ENCODE measurements around the gene PSMF1. TPM values are rescaled to one million over a fixed set of nuclear protein-coding genes. Genes with fewer than 3 reads are reported as not detected.

The PSMF1 gene
- total RNA-seq, 5 donors from 2014 or later (not counting 1 experiment from before 2014, with no cell fraction given), result 106 to 142 (median 127) TPM

- Histone ChIP-seq H3K27me3 (replicated peaks in 1 of 2; ENCODE audit: control insufficient read depth in 2 of 2, extremely low read depth in 1 of 2, insufficient read depth in 2 of 2, low read length in 1 of 2) (no peaks in the 10 kb centered on the region), H3K4me3 (ENCODE audit: control insufficient read depth in 1 of 2, extremely low read depth in 1 of 2, low read length in 1 of 2) (peak overlapping the region; percentile 95 to 98), H3K4me1 (ENCODE audit: control insufficient read depth in 1 of 2, extremely low read depth in 1 of 2, insufficient read depth in 2 of 2, low read length in 2 of 2) (peaks cover 34 to 50% of the 10 kb centered on the region in 2 experiments), H3K9me3 (no peaks in the 10 kb centered on the region), H3K36me3 (ENCODE audit: control insufficient read depth in 2 of 2, extremely low read depth in 1 of 2, insufficient read depth in 1 of 2, low read length in 1 of 2) (peaks cover 0 to 40% of the 10 kb centered on the region in 2 donors), H3K27ac (ENCODE audit: low read length) (peak overlapping the region; percentile 69)
- H3K27me3 Mint-ChIP-seq, result no peaks in the 10 kb centered on the region
- H3K27ac Mint-ChIP-seq, result peak overlapping the region; percentile 84 to 91
- 3% methylated on average over 6 of the region's 8 CpGs for WGBS (ENCODE audit: insufficient coverage)
- DNase-seq (no peak), ATAC-seq (replicated peaks in 1 of 4) (no peak)
- ChIA-PET CTCF (interaction anchor here (0.5 to 1.0 kb wide), 4 partner anchors 10 to 738 kb away, joined by 3 to 5 read pairs (median 4); partner anchors contain the start of gene TRIB3 (in 1 of the 2)), POLR2A (no interaction called here)
- no peaks in the 10 kb centered on the region for H3K9me3 Mint-ChIP-seq
- H3K4me1 Mint-ChIP-seq, result peaks cover 62 to 75% (median 69%) of the 10 kb centered on the region in 3 donors
- H3K4me3 Mint-ChIP-seq, result peak overlapping the region; percentile 89 to 96 (median 94)
- H3K36me3 Mint-ChIP-seq, result peaks cover 37% of the 10 kb centered on the region
Observed at GRCh38 chr20:1119128-1119505, 715 bp downstream of the PSMF1 start.

- Histone ChIP-seq H3K9me3 (no peaks in the 10 kb centered on the region), H3K27me3 (replicated peaks in 1 of 2; ENCODE audit: control insufficient read depth in 2 of 2, extremely low read depth in 1 of 2, insufficient read depth in 2 of 2, low read length in 1 of 2) (no peaks in the 10 kb centered on the region), H3K27ac (ENCODE audit: low read length) (peak overlapping the region; percentile 69), H3K36me3 (ENCODE audit: control insufficient read depth in 2 of 2, extremely low read depth in 1 of 2, insufficient read depth in 1 of 2, low read length in 1 of 2) (peaks cover 0 to 43% of the 10 kb centered on the region in 2 donors), H3K4me3 (ENCODE audit: control insufficient read depth in 1 of 2, extremely low read depth in 1 of 2, low read length in 1 of 2) (peak overlapping the region; percentile 95 to 98), H3K4me1 (ENCODE audit: control insufficient read depth in 1 of 2, extremely low read depth in 1 of 2, insufficient read depth in 2 of 2, low read length in 2 of 2) (peaks cover 34 to 50% of the 10 kb centered on the region in 2 experiments)
- peak overlapping the region; percentile 89 to 96 (median 94) for H3K4me3 Mint-ChIP-seq
- H3K27ac Mint-ChIP-seq, result peak overlapping the region; percentile 84 to 91
- CTCF ChIA-PET, result interaction anchor here (0.6 to 1.0 kb wide), 2 partner anchors 11 to 384 kb away, joined by 3 to 5 read pairs; no protein-coding TSS in a partner anchor
- no peak for ATAC-seq (replicated peaks in 1 of 4)
- H3K36me3 Mint-ChIP-seq, result peaks cover 39% of the 10 kb centered on the region
- no peak for DNase-seq
- H3K27me3 Mint-ChIP-seq, result no peaks in the 10 kb centered on the region
- POLR2A ChIA-PET, result no interaction called here
- no peaks in the 10 kb centered on the region for H3K9me3 Mint-ChIP-seq
- WGBS (ENCODE audit: insufficient coverage), result 25% methylated on average over 2 of the region's 3 CpGs
- H3K4me1 Mint-ChIP-seq, result peaks cover 65 to 79% (median 71%) of the 10 kb centered on the region in 3 donors
Observed at GRCh38 chr20:1119524-1119923, 1.1 kb downstream of the PSMF1 start.

DNA sequence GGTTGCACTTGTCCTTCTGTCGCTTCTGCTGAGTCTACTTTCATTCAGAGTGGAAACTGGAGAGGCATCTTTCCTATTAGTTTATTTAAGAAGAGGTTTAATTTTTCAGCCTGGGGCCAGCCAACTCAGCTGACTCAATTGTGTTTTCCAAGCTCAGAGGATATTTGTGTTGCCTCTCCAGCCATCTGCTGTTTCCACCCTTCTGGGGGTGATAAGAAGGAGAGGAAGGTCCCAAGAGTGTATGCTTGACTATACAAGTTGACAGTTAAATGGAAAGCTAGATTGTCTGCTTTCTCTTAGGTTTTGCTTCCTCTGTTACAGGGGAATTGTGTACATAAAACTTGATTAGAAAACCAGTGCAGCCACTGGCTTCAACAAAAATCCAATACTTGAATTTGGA is 3.0 kb downstream of the PSMF1 start:
- ChIA-PET POLR2A (no interaction called here), CTCF (interaction anchor here in 1 of 2 donors (0.6 kb wide), 1 partner anchor 1425 kb away, joined by 3 read pairs; no protein-coding TSS in a partner anchor)
- Mint-ChIP-seq H3K36me3 (peaks cover 52% of the 10 kb centered on the region), H3K27me3 (no peaks in the 10 kb centered on the region), H3K4me1 (peaks cover 71 to 89% (median 84%) of the 10 kb centered on the region in 3 donors), H3K27ac (peak overlapping the region in 1 of 2 donors; percentile 42), H3K9me3 (no peaks in the 10 kb centered on the region), H3K4me3 (peak overlapping the region; percentile 26 to 96 (median 89))
- Histone ChIP-seq H3K36me3 (ENCODE audit: control insufficient read depth in 2 of 2, extremely low read depth in 1 of 2, insufficient read depth in 1 of 2, low read length in 1 of 2) (peaks cover 0 to 62% of the 10 kb centered on the region in 2 donors), H3K27ac (ENCODE audit: low read length) (no peak overlapping the region), H3K9me3 (no peaks in the 10 kb centered on the region), H3K4me3 (ENCODE audit: control insufficient read depth in 1 of 2, extremely low read depth in 1 of 2, low read length in 1 of 2) (no peak overlapping the region), H3K4me1 (ENCODE audit: control insufficient read depth in 1 of 2, extremely low read depth in 1 of 2, insufficient read depth in 2 of 2, low read length in 2 of 2) (peaks cover 34 to 50% of the 10 kb centered on the region in 2 experiments), H3K27me3 (replicated peaks in 1 of 2; ENCODE audit: control insufficient read depth in 2 of 2, extremely low read depth in 1 of 2, insufficient read depth in 2 of 2, low read length in 1 of 2) (no peaks in the 10 kb centered on the region)
- no peak for DNase-seq
- no peak for ATAC-seq (replicated peaks in 1 of 4)
- no CpG with 5 or more reads among the region's 1 CpG for WGBS (ENCODE audit: insufficient coverage)

GRCh38 chr20:1122388-1123315 is 4.2 kb downstream of the PSMF1 start:
- WGBS (ENCODE audit: insufficient coverage), result 24% methylated on average over 5 of the region's 12 CpGs
- ChIA-PET POLR2A (interaction anchor here in 1 of 2 donors (0.6 kb wide), 1 partner anchor 140 kb away, joined by 7 read pairs; no protein-coding TSS in a partner anchor), CTCF (interaction anchor here in 1 of 2 donors (0.6 kb wide), 1 partner anchor 189 kb away, joined by 3 read pairs; no protein-coding TSS in a partner anchor)
- H3K27me3 Mint-ChIP-seq, result no peaks in the 10 kb centered on the region
- Histone ChIP-seq H3K36me3 (ENCODE audit: control insufficient read depth in 2 of 2, extremely low read depth in 1 of 2, insufficient read depth in 1 of 2, low read length in 1 of 2) (peaks cover 0 to 74% of the 10 kb centered on the region in 2 donors), H3K4me1 (ENCODE audit: control insufficient read depth in 1 of 2, extremely low read depth in 1 of 2, insufficient read depth in 2 of 2, low read length in 2 of 2) (peaks cover 34 to 47% of the 10 kb centered on the region in 2 experiments), H3K4me3 (ENCODE audit: control insufficient read depth in 1 of 2, extremely low read depth in 1 of 2, low read length in 1 of 2) (no peak overlapping the region), H3K27ac (ENCODE audit: low read length) (no peak overlapping the region), H3K27me3 (replicated peaks in 1 of 2; ENCODE audit: control insufficient read depth in 2 of 2, extremely low read depth in 1 of 2, insufficient read depth in 2 of 2, low read length in 1 of 2) (no peaks in the 10 kb centered on the region), H3K9me3 (no peaks in the 10 kb centered on the region)
- ATAC-seq (replicated peaks in 1 of 4), result no peak
- H3K27ac Mint-ChIP-seq, result peak overlapping the region in 1 of 2 donors; percentile 39
- peaks cover 67 to 78% (median 76%) of the 10 kb centered on the region in 3 donors for H3K4me1 Mint-ChIP-seq
- H3K36me3 Mint-ChIP-seq, result peaks cover 60% of the 10 kb centered on the region
- no peaks in the 10 kb centered on the region for H3K9me3 Mint-ChIP-seq
- DNase-seq, result peak in 3 of 35 experiments; percentile 9 to 24 (median 16)
- H3K4me3 Mint-ChIP-seq, result peak overlapping the region in 1 of 3 donors; percentile 96

GRCh38 chr20:1123666-1124065 is 5.3 kb downstream of the PSMF1 start:
- no peak overlapping the region for H3K4me3 ChIP-seq (ENCODE audit: control insufficient read depth in 1 of 2, extremely low read depth in 1 of 2, low read length in 1 of 2)
- Mint-ChIP-seq H3K4me3 (peak overlapping the region in 1 of 3 donors; percentile 96), H3K9me3 (no peaks in the 10 kb centered on the region), H3K4me1 (peaks cover 66 to 68% (median 67%) of the 10 kb centered on the region in 3 donors), H3K36me3 (peaks cover 66% of the 10 kb centered on the region), H3K27me3 (no peaks in the 10 kb centered on the region), H3K27ac (no peak overlapping the region)
- H3K4me1 ChIP-seq (ENCODE audit: control insufficient read depth in 1 of 2, extremely low read depth in 1 of 2, insufficient read depth in 2 of 2, low read length in 2 of 2), result peaks cover 31 to 42% of the 10 kb centered on the region in 2 experiments
- ChIA-PET POLR2A (no interaction called here), CTCF (no interaction called here)
- ATAC-seq (replicated peaks in 1 of 4) (no peak), DNase-seq (no peak)
- H3K36me3 ChIP-seq (ENCODE audit: control insufficient read depth in 2 of 2, extremely low read depth in 1 of 2, insufficient read depth in 1 of 2, low read length in 1 of 2), result peaks cover 0 to 84% of the 10 kb centered on the region in 2 donors
- H3K9me3 ChIP-seq, result no peaks in the 10 kb centered on the region
- H3K27ac ChIP-seq (ENCODE audit: low read length), result no peak overlapping the region
- no peaks in the 10 kb centered on the region for H3K27me3 ChIP-seq (replicated peaks in 1 of 2; ENCODE audit: control insufficient read depth in 2 of 2, extremely low read depth in 1 of 2, insufficient read depth in 2 of 2, low read length in 1 of 2)
- no CpG with 5 or more reads among the region's 3 CpGs for WGBS (ENCODE audit: insufficient coverage)

- ChIA-PET CTCF (interaction anchor here in 1 of 2 donors (0.6 kb wide), 1 partner anchor 20 kb away, joined by 4 read pairs; no protein-coding TSS in a partner anchor), POLR2A (interaction anchor here in 1 of 2 donors (0.9 kb wide), 1 partner anchor 10 kb away, joined by 3 read pairs; no protein-coding TSS in a partner anchor)
- Histone ChIP-seq H3K36me3 (ENCODE audit: control insufficient read depth in 2 of 2, extremely low read depth in 1 of 2, insufficient read depth in 1 of 2, low read length in 1 of 2) (peaks cover 0 to 89% of the 10 kb centered on the region in 2 donors), H3K9me3 (no peaks in the 10 kb centered on the region), H3K4me1 (ENCODE audit: control insufficient read depth in 1 of 2, extremely low read depth in 1 of 2, insufficient read depth in 2 of 2, low read length in 2 of 2) (peaks cover 25 to 36% of the 10 kb centered on the region in 2 experiments), H3K27me3 (replicated peaks in 1 of 2; ENCODE audit: control insufficient read depth in 2 of 2, extremely low read depth in 1 of 2, insufficient read depth in 2 of 2, low read length in 1 of 2) (no peaks in the 10 kb centered on the region), H3K27ac (ENCODE audit: low read length) (no peak overlapping the region), H3K4me3 (ENCODE audit: control insufficient read depth in 1 of 2, extremely low read depth in 1 of 2, low read length in 1 of 2) (no peak overlapping the region)
- no CpG with 5 or more reads among the region's 3 CpGs for WGBS (ENCODE audit: insufficient coverage)
- ATAC-seq (replicated peaks in 1 of 4), result no peak
- H3K4me3 Mint-ChIP-seq, result no peak overlapping the region
- no peak for DNase-seq
- peaks cover 65 to 66% (median 66%) of the 10 kb centered on the region in 3 donors for H3K4me1 Mint-ChIP-seq
- H3K36me3 Mint-ChIP-seq, result peaks cover 71% of the 10 kb centered on the region
- no peak overlapping the region for H3K27ac Mint-ChIP-seq
- H3K27me3 Mint-ChIP-seq, result no peaks in the 10 kb centered on the region
- H3K9me3 Mint-ChIP-seq, result no peaks in the 10 kb centered on the region
Observed at GRCh38 chr20:1124421-1124820, 6.0 kb downstream of the PSMF1 start.

Measured in T-cell (primary cell).